ENCODE data around the gene ZNF576.

ZNF576 gene

GRCh38 chr19:43575955-43576878 lies 20.2 kb upstream of the ZNF576 start:
- Histone ChIP-seq H3K4me1 (ENCODE audit: low read depth, poor library complexity, severe bottlenecking) (peaks cover 11% of the 10 kb centered on the region), H3K36me3 (ENCODE audit: insufficient read depth) (no peaks in the 10 kb centered on the region), H3K79me2 (ENCODE audit: insufficient read depth, low read depth) (peaks cover 4% of the 10 kb centered on the region; the same call in 1 of the 2 replicates), H3K4me3 (IDR thresholded peaks at IDR 0.05; ENCODE audit: insufficient read depth, low read depth, low read length) (no peak overlapping the region), H2AFZ (ENCODE audit: low read depth) (peak overlapping the region; percentile 88), H3K4me2 (peak overlapping the region; percentile 84), H4K20me1 (ENCODE audit: insufficient read depth) (no peaks in the 10 kb centered on the region), H3K9ac (peak overlapping the region; percentile 35; the same call in 1 of the 2 replicates), H3K27ac (peak overlapping the region; percentile 22; the same call in 1 of the 2 replicates), H3K27me3 (ENCODE audit: insufficient read depth, low read depth) (no peaks in the 10 kb centered on the region; the same call in 1 of the 2 replicates)
- no peak for TF ChIP-seq CTCF (conservative IDR thresholded peaks at IDR 0.05; ENCODE audit: low read depth, low read length)

- H2AFZ ChIP-seq (ENCODE audit: low read depth): no peak overlapping the region
- H3K27me3 ChIP-seq (ENCODE audit: insufficient read depth, low read depth): no peaks in the 10 kb centered on the region; the same call in 1 of the 2 replicates
- no peak overlapping the region for H3K27ac ChIP-seq
- H3K9ac ChIP-seq: no peak overlapping the region
- H3K4me1 ChIP-seq (ENCODE audit: low read depth, poor library complexity, severe bottlenecking): peaks cover 11% of the 10 kb centered on the region
- H4K20me1 ChIP-seq (ENCODE audit: insufficient read depth): no peaks in the 10 kb centered on the region
- H3K79me2 ChIP-seq (ENCODE audit: insufficient read depth, low read depth): peaks cover 4% of the 10 kb centered on the region; the same call in 1 of the 2 replicates
- no peak for TF ChIP-seq CTCF (conservative IDR thresholded peaks at IDR 0.05; ENCODE audit: low read depth, low read length)
- no peak overlapping the region for H3K4me2 ChIP-seq
- H3K4me3 ChIP-seq (IDR thresholded peaks at IDR 0.05; ENCODE audit: insufficient read depth, low read depth, low read length): no peak overlapping the region
- no peaks in the 10 kb centered on the region for H3K36me3 ChIP-seq (ENCODE audit: insufficient read depth)
These were observed 17.6 kb upstream of the ZNF576 start for GRCh38 chr19:43578787-43579186.

GRCh38 chr19:43581467-43581866 lies 14.9 kb upstream of the ZNF576 start:
- H3K4me1 ChIP-seq (ENCODE audit: low read depth, poor library complexity, severe bottlenecking): peaks cover 5% of the 10 kb centered on the region
- no peak overlapping the region for H3K4me2 ChIP-seq
- no peaks in the 10 kb centered on the region for H3K36me3 ChIP-seq (ENCODE audit: insufficient read depth)
- H3K27me3 ChIP-seq (ENCODE audit: insufficient read depth, low read depth): no peaks in the 10 kb centered on the region; the same call in 1 of the 2 replicates
- no peak overlapping the region for H2AFZ ChIP-seq (ENCODE audit: low read depth)
- no peak for TF ChIP-seq CTCF (conservative IDR thresholded peaks at IDR 0.05; ENCODE audit: low read depth, low read length)
- H3K4me3 ChIP-seq (IDR thresholded peaks at IDR 0.05; ENCODE audit: insufficient read depth, low read depth, low read length): no peak overlapping the region
- no peaks in the 10 kb centered on the region for H4K20me1 ChIP-seq (ENCODE audit: insufficient read depth)
- H3K9ac ChIP-seq: no peak overlapping the region
- no peak overlapping the region for H3K27ac ChIP-seq
- no peaks in the 10 kb centered on the region for H3K79me2 ChIP-seq (ENCODE audit: insufficient read depth, low read depth)

- H3K27ac ChIP-seq: no peak overlapping the region
- no peak overlapping the region for H3K4me2 ChIP-seq
- no peaks in the 10 kb centered on the region for H3K79me2 ChIP-seq (ENCODE audit: insufficient read depth, low read depth)
- H3K36me3 ChIP-seq (ENCODE audit: insufficient read depth): no peaks in the 10 kb centered on the region
- H2AFZ ChIP-seq (ENCODE audit: low read depth): no peak overlapping the region
- H3K9ac ChIP-seq: no peak overlapping the region
- no peak for TF ChIP-seq CTCF (conservative IDR thresholded peaks at IDR 0.05; ENCODE audit: low read depth, low read length)
- no peak overlapping the region for H3K4me3 ChIP-seq (IDR thresholded peaks at IDR 0.05; ENCODE audit: insufficient read depth, low read depth, low read length)
- H3K4me1 ChIP-seq (ENCODE audit: low read depth, poor library complexity, severe bottlenecking): peaks cover 10% of the 10 kb centered on the region
- no peaks in the 10 kb centered on the region; the same call in 1 of the 2 replicates for H3K27me3 ChIP-seq (ENCODE audit: insufficient read depth, low read depth)
- H4K20me1 ChIP-seq (ENCODE audit: insufficient read depth): no peaks in the 10 kb centered on the region
These were observed 13.9 kb upstream of the ZNF576 start for GRCh38 chr19:43582495-43582894.
